GM06990 (cell line): ENCODE data around the gene ST6GALNAC3.

Experiments used
- DNase-seq: peaks from one replicate; pipeline ENCODE4 v3.0.0-alpha.2; 2011; ENCODE audit not compliant: insufficient read length; ENCODE audit errors: extremely low read depth
- H3K27me3 ChIP-seq: replicated peaks from 2 replicates; pipeline ENCODE4 v1.6.0; 2011; ENCODE audit warnings: low read length; ENCODE audit not compliant: control insufficient read depth, insufficient read depth
- H3K36me3 ChIP-seq: 2 replicates; pipeline ENCODE4 v1.5.1; 2011; ENCODE audit warnings: low read length; ENCODE audit not compliant: control insufficient read depth, insufficient read depth
- H3K4me3 ChIP-seq: replicated peaks from 2 replicates; pipeline ENCODE4 v1.5.1; 2011; ENCODE audit warnings: low read depth, mild to moderate bottlenecking, control low read depth, low read length
- CTCF ChIP-seq: IDR thresholded peaks from 2 replicates; pipeline ENCODE4 v1.5.1; 2011; ENCODE audit warnings: low read length, control low read depth, mild to moderate bottlenecking, inconsistent platforms; ENCODE audit not compliant: insufficient read depth, poor library complexity, severe bottlenecking

Gene ST6GALNAC3

GRCh38 chr1:76074321-76075187 lies at the start of gene ST6GALNAC3:
Gene ST6GALNAC3 (plus strand): TSS chr1:76074746.
- DNase-seq: peak; percentile 77
- H3K27me3 ChIP-seq: no peaks in the 10 kb centered on the region
- TF ChIP-seq CTCF: no peak
- no peaks in the 10 kb centered on the region for H3K36me3 ChIP-seq
- H3K4me3 ChIP-seq: peak within 1 kb of the TSS; percentile 60

- Histone ChIP-seq H3K4me3 (no peak overlapping the region), H3K36me3 (no peaks in the 10 kb centered on the region), H3K27me3 (no peaks in the 10 kb centered on the region)
- DNase-seq: no peak
- no peak for TF ChIP-seq CTCF
Measured at GRCh38 chr1:76027341-76027740, 47.2 kb upstream of the ST6GALNAC3 start.

- Histone ChIP-seq H3K27me3 (no peaks in the 10 kb centered on the region), H3K4me3 (no peak overlapping the region), H3K36me3 (no peaks in the 10 kb centered on the region)
- no peak for DNase-seq
- TF ChIP-seq CTCF: no peak
Measured at GRCh38 chr1:76029331-76029730, 45.2 kb upstream of the ST6GALNAC3 start.

- no peak for TF ChIP-seq CTCF
- no peak for DNase-seq
- H3K27me3 ChIP-seq: no peaks in the 10 kb centered on the region
- H3K4me3 ChIP-seq: no peak overlapping the region
- no peaks in the 10 kb centered on the region for H3K36me3 ChIP-seq
Measured at GRCh38 chr1:76031496-76031895, 43.0 kb upstream of the ST6GALNAC3 start.

GRCh38 chr1:76033800-76034475 lies 40.6 kb upstream of the ST6GALNAC3 start:
- H3K36me3 ChIP-seq: no peaks in the 10 kb centered on the region
- TF ChIP-seq CTCF: no peak
- H3K4me3 ChIP-seq: no peak overlapping the region
- no peaks in the 10 kb centered on the region for H3K27me3 ChIP-seq
- no peak for DNase-seq
